AML-193 (cell line): ENCODE results near the gene CLEC17A.

Experiments used
- DNase-seq, 2 experiments: peaks; one replicate each; lab custom pipeline; 2025; lab: John Stamatoyannopoulos, UW

CLEC17A gene

GRCh38 chr19:14654786-14655560 lies 72.1 kb downstream of the CLEC17A start:
- no peak for DNase-seq

- no peak for DNase-seq
Observed at GRCh38 chr19:14655726-14656125, 72.8 kb downstream of the CLEC17A start.

- no peak for DNase-seq
Observed at GRCh38 chr19:14659874-14660489, 77.1 kb downstream of the CLEC17A start.

GRCh38 chr19:14661372-14661924 lies 78.6 kb downstream of the CLEC17A start:
- DNase-seq: peak; percentile 5 to 11
